ENCODE results near the gene PKD2.

DNA sequence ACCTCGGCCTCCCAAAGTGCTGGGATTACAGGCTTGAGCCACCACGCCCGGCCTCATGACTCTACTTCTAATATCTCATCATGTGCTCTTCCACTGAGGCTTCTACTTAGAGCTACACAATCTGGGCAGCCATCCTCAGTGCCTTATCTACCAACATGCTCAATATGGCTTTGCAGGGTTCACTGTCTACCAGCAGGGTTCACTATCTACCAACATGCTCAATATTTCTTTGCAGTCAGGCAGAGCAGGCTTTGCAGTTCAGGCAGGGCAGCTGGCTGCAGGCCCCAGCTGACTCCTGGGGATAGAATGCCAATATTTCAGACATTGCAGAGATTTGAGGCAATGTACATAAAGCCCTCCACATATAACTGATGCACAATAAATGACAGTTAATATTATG, 47.5 kb downstream of the PKD2 start:
- TF ChIP-seq, protein P1, sequence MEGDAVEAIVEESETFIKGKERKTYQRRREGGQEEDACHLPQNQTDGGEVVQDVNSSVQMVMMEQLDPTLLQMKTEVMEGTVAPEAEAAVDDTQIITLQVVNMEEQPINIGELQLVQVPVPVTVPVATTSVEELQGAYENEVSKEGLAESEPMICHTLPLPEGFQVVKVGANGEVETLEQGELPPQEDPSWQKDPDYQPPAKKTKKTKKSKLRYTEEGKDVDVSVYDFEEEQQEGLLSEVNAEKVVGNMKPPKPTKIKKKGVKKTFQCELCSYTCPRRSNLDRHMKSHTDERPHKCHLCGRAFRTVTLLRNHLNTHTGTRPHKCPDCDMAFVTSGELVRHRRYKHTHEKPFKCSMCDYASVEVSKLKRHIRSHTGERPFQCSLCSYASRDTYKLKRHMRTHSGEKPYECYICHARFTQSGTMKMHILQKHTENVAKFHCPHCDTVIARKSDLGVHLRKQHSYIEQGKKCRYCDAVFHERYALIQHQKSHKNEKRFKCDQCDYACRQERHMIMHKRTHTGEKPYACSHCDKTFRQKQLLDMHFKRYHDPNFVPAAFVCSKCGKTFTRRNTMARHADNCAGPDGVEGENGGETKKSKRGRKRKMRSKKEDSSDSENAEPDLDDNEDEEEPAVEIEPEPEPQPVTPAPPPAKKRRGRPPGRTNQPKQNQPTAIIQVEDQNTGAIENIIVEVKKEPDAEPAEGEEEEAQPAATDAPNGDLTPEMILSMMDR (IDR thresholded peaks at IDR 0.05), result peak; percentile 58
- no peak for TF ChIP-seq EZH2 (IDR thresholded peaks at IDR 0.05)

Measured in neural progenitor cell (in vitro differentiated cells).